OCI-LY3 (cell line): Measurements from ENCODE around the gene MCC.

ENCODE experiments used
- EZH2phosphoT487 ChIP-seq: fragments of 200-600 bp; shearing (Covaris generic); IDR thresholded peaks from 2 replicates; pipeline ENCODE4 v1.6.1; 2018; ENCODE audit warnings: antibody characterized with exemption, mixed run types, low read depth
- TF ChIP-seq, protein P1 (sequence below): fragments of 200-600, 300-600 bp; sonication (generic); IDR thresholded peaks from 2 replicates; pipeline ENCODE4 v1.5.1; 2014; ENCODE audit warnings: antibody characterized with exemption, low read length, low read depth

DNA sequence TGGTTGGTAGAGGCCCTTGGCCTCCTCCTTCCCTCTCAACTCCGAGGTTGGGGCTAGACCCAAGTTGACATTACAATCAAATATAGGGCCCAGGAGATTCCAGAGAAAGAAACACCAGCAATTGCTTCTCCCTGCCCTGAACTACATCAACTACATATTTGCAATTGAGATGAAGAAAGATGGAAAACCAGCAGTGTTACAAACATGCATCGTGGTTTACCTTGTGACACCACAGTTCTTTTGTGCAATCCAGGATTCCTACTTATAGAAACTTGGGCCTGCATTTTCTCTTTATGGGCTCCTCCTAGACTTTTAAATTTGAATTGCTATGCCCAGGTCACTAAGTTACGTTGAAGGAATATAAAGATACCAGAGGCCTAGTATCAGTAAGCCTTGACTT, 384.9 kb downstream of the MCC start:
- TF ChIP-seq, protein P1, sequence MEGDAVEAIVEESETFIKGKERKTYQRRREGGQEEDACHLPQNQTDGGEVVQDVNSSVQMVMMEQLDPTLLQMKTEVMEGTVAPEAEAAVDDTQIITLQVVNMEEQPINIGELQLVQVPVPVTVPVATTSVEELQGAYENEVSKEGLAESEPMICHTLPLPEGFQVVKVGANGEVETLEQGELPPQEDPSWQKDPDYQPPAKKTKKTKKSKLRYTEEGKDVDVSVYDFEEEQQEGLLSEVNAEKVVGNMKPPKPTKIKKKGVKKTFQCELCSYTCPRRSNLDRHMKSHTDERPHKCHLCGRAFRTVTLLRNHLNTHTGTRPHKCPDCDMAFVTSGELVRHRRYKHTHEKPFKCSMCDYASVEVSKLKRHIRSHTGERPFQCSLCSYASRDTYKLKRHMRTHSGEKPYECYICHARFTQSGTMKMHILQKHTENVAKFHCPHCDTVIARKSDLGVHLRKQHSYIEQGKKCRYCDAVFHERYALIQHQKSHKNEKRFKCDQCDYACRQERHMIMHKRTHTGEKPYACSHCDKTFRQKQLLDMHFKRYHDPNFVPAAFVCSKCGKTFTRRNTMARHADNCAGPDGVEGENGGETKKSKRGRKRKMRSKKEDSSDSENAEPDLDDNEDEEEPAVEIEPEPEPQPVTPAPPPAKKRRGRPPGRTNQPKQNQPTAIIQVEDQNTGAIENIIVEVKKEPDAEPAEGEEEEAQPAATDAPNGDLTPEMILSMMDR, result no peak
- no peak for TF ChIP-seq EZH2phosphoT487
